CD14-positive monocyte (primary cell): ENCODE data around the gene STAT6. TPM values are rescaled to one million over a fixed set of nuclear protein-coding genes. Genes with fewer than 3 reads are reported as not detected.

ENCODE experiments used
- DNase-seq, 3 donors: peaks; one replicate each; pipeline ENCODE4 v3.0.0-alpha.2; 2011 to 2022
- H2AFZ ChIP-seq: 2 replicates; pipeline ENCODE4 v1.6.0; 2012; ENCODE audit warnings: mild to moderate bottlenecking, low read depth, low read length, inconsistent platforms; ENCODE audit not compliant: insufficient read depth, poor library complexity, severe bottlenecking
- H3K27ac ChIP-seq, 2 donors: 1 replicate in 1 of 2; 2 replicates in 1 of 2; pipeline ENCODE4 v1.5.1; 2012 to 2013; ENCODE audit warnings: low read length in 2 of 2, control low read depth in 1 of 2, inconsistent platforms in 1 of 2, low read depth in 1 of 2, mild to moderate bottlenecking in 1 of 2
- H3K27me3 ChIP-seq, 2 donors: one replicate each; pipeline versions ENCODE4 v1.6.0 to v1.6.1; 2011 to 2013; ENCODE audit warnings: low read length in 2 of 2; ENCODE audit not compliant: control insufficient read depth in 2 of 2, insufficient read depth in 2 of 2
- H3K36me3 ChIP-seq, 2 donors: replicated peaks in 1 of 2; 1 replicate in 1 of 2; 2 replicates in 1 of 2; pipeline versions ENCODE4 v1.5.1 to v1.6.1; 2012 to 2013; ENCODE audit warnings: low read length in 2 of 2, control low read depth in 1 of 2, inconsistent platforms in 1 of 2, mild to moderate bottlenecking in 1 of 2; ENCODE audit not compliant: insufficient read depth in 2 of 2, control insufficient read depth in 1 of 2
- H3K4me1 ChIP-seq, 2 donors: 1 replicate in 1 of 2; 2 replicates in 1 of 2; pipeline versions ENCODE4 v1.5.1 to v1.6.1; 2012 to 2013; ENCODE audit warnings: low read length in 2 of 2, control low read depth in 1 of 2, inconsistent platforms in 1 of 2, mild to moderate bottlenecking in 1 of 2, moderate library complexity in 1 of 2; ENCODE audit not compliant: insufficient read depth in 2 of 2, control insufficient read depth in 1 of 2
- H3K4me2 ChIP-seq: replicated peaks from 2 replicates; pipeline ENCODE3; 2012; ENCODE audit warnings: low read length, moderate library complexity, mild to moderate bottlenecking; ENCODE audit not compliant: poor library complexity, severe bottlenecking; ENCODE audit errors: extremely low read depth
- H3K4me3 ChIP-seq, 3 experiments: fragments of 200-600 bp in 1 of 3; sonication (generic) in 1 of 3; replicated peaks in 1 of 3; 1 replicate in 2 of 3; 2 replicates in 1 of 3; pipeline ENCODE4 v1.5.1; 2011 to 2013; ENCODE audit warnings: low read length in 3 of 3, mild to moderate bottlenecking in 3 of 3, control low read depth in 2 of 3, low read depth in 2 of 3, inconsistent platforms in 1 of 3, moderate library complexity in 1 of 3
- H3K79me2 ChIP-seq: 2 replicates; pipeline ENCODE4 v1.6.0; 2012; ENCODE audit warnings: mild to moderate bottlenecking, control low read depth, inconsistent platforms, low read length, moderate library complexity; ENCODE audit not compliant: insufficient read depth
- H3K9ac ChIP-seq: 2 replicates; pipeline ENCODE4 v1.6.0; 2017; ENCODE audit warnings: low read length, mild to moderate bottlenecking; ENCODE audit not compliant: insufficient read depth, poor library complexity, severe bottlenecking
- H3K9me3 ChIP-seq, 2 donors: replicated peaks in 1 of 2; 1 replicate in 1 of 2; 2 replicates in 1 of 2; pipeline versions ENCODE4 v1.5.1 to v1.6.1; 2012 to 2013; ENCODE audit warnings: low read length in 2 of 2, control low read depth in 1 of 2; ENCODE audit not compliant: control insufficient read depth in 1 of 2, insufficient read depth in 1 of 2
- H4K20me1 ChIP-seq: 2 replicates; pipeline ENCODE4 v1.6.0; 2012; ENCODE audit warnings: mild to moderate bottlenecking, low read length, control low read depth, moderate library complexity; ENCODE audit not compliant: insufficient read depth
- H3K27ac Mint-ChIP-seq, 7 donors: one replicate each; pipeline ENCODE4 v1.8.0; 2020; ENCODE audit warnings: mild to moderate bottlenecking in 7 of 7, mixed read lengths in 7 of 7, moderate library complexity in 6 of 7, inconsistent platforms in 2 of 7
- H3K27me3 Mint-ChIP-seq, 3 donors: one replicate each; pipeline ENCODE4 v1.8.0; 2021 to 2022; ENCODE audit warnings: low read depth in 3 of 3, mild to moderate bottlenecking in 3 of 3, mixed read lengths in 3 of 3, moderate library complexity in 3 of 3, inconsistent platforms in 1 of 3
- H3K36me3 Mint-ChIP-seq, 2 donors: one replicate each; pipeline ENCODE4 v1.8.0; 2020; ENCODE audit warnings: mixed read lengths in 2 of 2, inconsistent platforms in 1 of 2, mild to moderate bottlenecking in 1 of 2
- H3K4me1 Mint-ChIP-seq: one replicate; pipeline ENCODE4 v1.8.0; 2020; ENCODE audit warnings: mild to moderate bottlenecking, mixed read lengths
- H3K4me3 Mint-ChIP-seq, 2 donors: one replicate each; pipeline ENCODE4 v1.8.0; 2020; ENCODE audit warnings: mild to moderate bottlenecking in 2 of 2, mixed read lengths in 2 of 2, moderate library complexity in 1 of 2
- H3K9me3 Mint-ChIP-seq, 7 donors: one replicate each; pipeline ENCODE4 v1.8.0; 2020 to 2022; ENCODE audit warnings: mixed read lengths in 7 of 7, mild to moderate bottlenecking in 6 of 7, moderate library complexity in 6 of 7, inconsistent platforms in 2 of 7
- CTCF ChIP-seq: fragments of 200-600 bp; IDR thresholded peaks from one replicate; pipeline ENCODE4 v1.8.0; 2022; ENCODE audit warnings: antibody characterized with exemption, mild to moderate bottlenecking
- WGBS: methylation state at CpG from one replicate; pipeline ENCODE4 v1.1.5; 2013; ENCODE audit warnings: missing lambda C conversion rate; ENCODE audit not compliant: insufficient coverage; 5-methylcytosine and 5-hydroxymethylcytosine counted together
- intact Hi-C, 2 donors: fragments of 100-400 bp; cut with micrococcal nuclease; formaldehyde crosslinking; loops; one replicate each; pipeline versions ENCODE4 v1.15.0 to v1.15.1; 2023
- polyA plus RNA-seq, 3 donors: library from polyadenylated mRNA; depleted of rRNA in 1 of 3; unstranded in 2 of 3; stranded (reverse) in 1 of 3; fragments of 300-500 nt in 2 of 3; fragments of >200 nt in 1 of 3; fragmentation: Illumina TruSeq in 2 of 3; gene quantifications; 1 replicate in 2 of 3; 2 replicates in 1 of 3; pipeline ENCODE4 v1.2.3, GENCODE V29; 2012 to 2021

Gene STAT6
- polyA plus RNA-seq, 3 donors: 132 to 637 (median 154) TPM

DNA sequence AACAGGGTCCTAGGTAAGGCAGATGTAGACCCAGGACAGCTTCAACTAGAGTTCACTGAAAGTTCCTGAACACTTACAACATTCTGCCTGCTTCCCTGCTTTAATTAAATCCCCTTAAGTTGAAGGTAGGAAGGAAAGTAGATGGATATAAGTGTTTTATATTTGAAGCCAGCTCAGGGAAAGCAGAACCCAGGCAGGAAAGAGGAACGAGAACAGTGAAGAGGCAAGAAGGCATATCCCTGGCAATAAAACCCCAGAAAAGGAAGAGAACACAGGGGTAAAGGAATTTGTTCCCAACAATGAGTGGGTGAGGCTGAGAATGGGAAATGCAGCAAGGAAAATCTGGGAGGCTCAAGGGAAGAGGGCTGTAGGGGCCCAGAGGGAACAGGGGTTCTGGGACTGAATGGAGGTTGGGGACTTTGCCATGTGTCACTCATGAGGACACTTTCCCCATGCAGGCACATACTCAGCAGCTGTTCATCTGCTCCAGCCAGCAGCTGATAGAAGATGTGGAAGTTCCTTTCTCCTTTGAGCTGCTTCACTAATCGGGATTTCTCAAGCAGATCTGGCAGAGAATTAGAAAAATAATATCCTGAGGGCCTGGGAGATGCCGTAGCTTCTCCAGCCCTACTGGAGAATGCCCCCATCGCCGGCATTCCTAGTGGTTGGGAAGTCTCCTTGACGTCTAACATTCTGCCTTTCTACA, 64.9 kb downstream of the STAT6 start:
- WGBS: 0% methylated on average over 1 of the region's 6 CpGs
- Histone ChIP-seq H3K27me3 (no peaks in the 10 kb centered on the region), H3K36me3 (no peaks in the 10 kb centered on the region), H3K79me2 (no peaks in the 10 kb centered on the region), H3K27ac (peak overlapping the region; percentile 85), H3K9me3 (no peaks in the 10 kb centered on the region), H3K4me3 (peak overlapping the region in 1 of 3 experiments; percentile 69), H3K9ac (no peak overlapping the region), H2AFZ (no peak overlapping the region), H4K20me1 (no peaks in the 10 kb centered on the region), H3K4me2 (peak overlapping the region; percentile 75), H3K4me1 (peaks cover 56 to 57% of the 10 kb centered on the region in 2 donors)
- Mint-ChIP-seq H3K27me3 (peaks cover 3 to 10% (median 7%) of the 10 kb centered on the region in 3 donors), H3K36me3 (no peaks in the 10 kb centered on the region), H3K27ac (peak overlapping the region; percentile 89 to 98 (median 94)), H3K4me1 (peaks cover 62% of the 10 kb centered on the region), H3K4me3 (peak overlapping the region; percentile 49 to 85), H3K9me3 (no peaks in the 10 kb centered on the region)
- DNase-seq: peak in 2 of 3 donors; percentile 29 to 61
- intact Hi-C loops: no loop called here
- TF ChIP-seq CTCF: no peak

Other genes starting within 250 kb of the STAT6 start
- not detected for gene SDR9C7, start 177.0 kb downstream of the STAT6 start, polyA plus RNA-seq
- under 1 TPM in 1 of 3 donors, not detected in 2; 0.47 TPM for gene RDH16, start 153.8 kb downstream of the STAT6 start, polyA plus RNA-seq
- gene ZBTB39, start 104.8 kb downstream of the STAT6 start, polyA plus RNA-seq: 1 to 10 TPM in 2 of 3 donors, under 1 TPM in 1; 0.65 to 3.7 (median 1.2) TPM
- under 1 TPM in 1 of 3 donors, not detected in 2; 0.15 TPM for gene TAC3, start 94.8 kb downstream of the STAT6 start, polyA plus RNA-seq
- gene MYO1A, start 61.2 kb downstream of the STAT6 start, polyA plus RNA-seq: 1 to 10 TPM in 2 of 3 donors, under 1 TPM in 1; 0.22 to 1.7 (median 1.3) TPM
- gene NEMP1, start 32.6 kb downstream of the STAT6 start, polyA plus RNA-seq: 1 to 10 TPM; 1.9 to 4.6 (median 2.2) TPM
- gene NAB2, start 22.2 kb downstream of the STAT6 start, polyA plus RNA-seq: 1 to 10 TPM in 2 of 3 donors, under 1 TPM in 1; 1.00 to 8.3 (median 2.7) TPM
- 100 to 1,000 TPM in 1 of 3 donors, 10 to 100 TPM in 1, 1 to 10 TPM in 1; 5.5 to 246 (median 10.5) TPM for gene LRP1, start 17.1 kb upstream of the STAT6 start, polyA plus RNA-seq
- gene LRP1-AS, start 36.3 kb upstream of the STAT6 start, polyA plus RNA-seq: 1 to 10 TPM in 1 of 3 donors, under 1 TPM in 1, not detected in 1; 0.35 to 1.5 TPM
- not detected for gene NXPH4, start 105.4 kb upstream of the STAT6 start, polyA plus RNA-seq
- 10 to 100 TPM; 36.8 to 52.0 (median 39.8) TPM for gene SHMT2, start 118.3 kb upstream of the STAT6 start, polyA plus RNA-seq
- 10 to 100 TPM in 1 of 3 donors, 1 to 10 TPM in 2; 7.0 to 32.1 (median 9.1) TPM for gene STAC3, start 139.8 kb upstream of the STAT6 start, polyA plus RNA-seq